Tongue (tissue), 2 donors: ENCODE data around the gene CEP95. TPM values are rescaled to one million over a fixed set of nuclear protein-coding genes. Genes with fewer than 3 reads are reported as not detected.
A peak's percentile ranks its signal among the peaks of the same experiment; 100 is the strongest.

Experiments used
- DNase-seq: peaks from one replicate; pipeline ENCODE4 v3.0.0-alpha.2; 2015
- total RNA-seq: library from RNA; depleted of rRNA; stranded (reverse); fragments of >200 nt; gene quantifications from one replicate; pipeline ENCODE4 v1.2.3, GENCODE V29; 2014

Gene CEP95
- total RNA-seq, 1 donor from 2014 or later: 59.7 TPM

DNA sequence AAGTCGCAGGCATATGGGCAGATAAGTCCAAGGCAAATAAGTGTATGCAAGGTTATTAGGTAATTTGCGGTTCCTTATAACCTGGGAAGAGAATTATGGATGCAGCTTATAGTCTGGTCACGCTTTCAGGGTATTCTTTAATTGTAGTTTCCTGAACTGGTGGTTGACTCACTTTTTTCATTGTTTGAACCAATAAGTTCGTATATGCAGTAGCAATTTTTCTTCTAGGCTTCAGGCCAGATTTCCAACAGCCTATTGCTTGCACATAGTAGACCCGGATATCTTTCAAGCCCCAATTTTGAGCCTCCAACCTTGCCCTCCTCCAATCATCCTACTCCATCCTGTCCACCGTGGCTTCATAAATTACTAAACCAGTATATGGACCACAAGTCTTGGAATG is 12.8 kb downstream of the CEP95 start:
- no peak for DNase-seq

DNA sequence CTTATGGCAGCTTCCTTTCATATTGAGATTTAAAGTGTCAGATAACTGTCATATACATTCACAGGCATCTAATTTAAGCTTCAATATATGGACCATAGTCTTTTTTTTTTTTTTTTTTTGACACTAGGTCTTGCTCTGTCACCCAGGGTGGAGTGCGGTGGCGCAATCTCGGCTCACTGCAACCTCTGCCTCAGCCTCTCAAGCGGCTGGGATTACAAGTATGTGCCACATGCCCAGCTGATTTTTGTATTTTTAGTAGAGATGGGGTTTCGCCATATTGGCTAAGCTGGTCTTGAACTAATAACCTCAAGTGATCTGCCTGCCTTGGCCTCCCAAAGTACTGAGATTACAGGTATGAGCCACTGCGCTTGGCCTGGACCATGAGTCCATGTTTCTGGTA is 13.6 kb downstream of the CEP95 start:
- DNase-seq: no peak

DNA sequence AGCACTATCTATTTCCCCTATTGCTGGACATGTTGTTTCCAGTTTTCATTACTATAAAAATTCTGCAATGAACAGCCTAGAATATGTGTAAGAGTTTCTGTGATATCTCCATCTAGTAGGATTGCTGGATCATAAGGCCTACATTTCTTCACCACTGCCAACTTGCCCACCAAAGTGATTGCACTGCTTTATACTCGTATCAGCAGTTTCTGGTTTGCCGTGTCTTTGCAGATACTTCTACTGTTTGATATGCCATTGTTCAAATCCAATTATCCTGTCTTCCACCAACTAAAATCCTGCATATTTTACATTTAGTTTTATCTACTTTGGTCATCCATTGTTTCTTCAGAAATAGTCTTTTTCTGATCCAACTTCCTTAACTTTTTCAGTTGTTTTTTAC is 21.1 kb downstream of the CEP95 start:
- DNase-seq: no peak

DNA sequence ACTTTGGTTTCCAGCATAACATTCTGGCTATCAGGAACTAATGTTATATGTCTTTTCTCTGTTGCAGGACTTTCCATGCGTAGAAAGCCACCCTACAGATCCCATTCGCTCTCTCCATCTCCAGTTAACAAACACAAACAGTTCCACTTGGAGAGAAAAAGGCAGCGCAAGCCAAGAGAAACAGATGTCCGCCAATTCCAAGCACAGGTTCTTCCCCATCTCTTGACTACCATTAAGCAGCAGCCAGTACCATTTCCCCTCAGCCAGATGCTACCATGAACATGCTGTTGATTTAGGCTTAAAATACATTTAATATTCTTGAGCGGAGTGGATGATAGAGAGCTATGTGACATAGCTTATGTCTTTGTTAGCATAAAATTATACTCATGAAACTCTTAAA is 22.4 kb downstream of the CEP95 start:
- no peak for DNase-seq

DNA sequence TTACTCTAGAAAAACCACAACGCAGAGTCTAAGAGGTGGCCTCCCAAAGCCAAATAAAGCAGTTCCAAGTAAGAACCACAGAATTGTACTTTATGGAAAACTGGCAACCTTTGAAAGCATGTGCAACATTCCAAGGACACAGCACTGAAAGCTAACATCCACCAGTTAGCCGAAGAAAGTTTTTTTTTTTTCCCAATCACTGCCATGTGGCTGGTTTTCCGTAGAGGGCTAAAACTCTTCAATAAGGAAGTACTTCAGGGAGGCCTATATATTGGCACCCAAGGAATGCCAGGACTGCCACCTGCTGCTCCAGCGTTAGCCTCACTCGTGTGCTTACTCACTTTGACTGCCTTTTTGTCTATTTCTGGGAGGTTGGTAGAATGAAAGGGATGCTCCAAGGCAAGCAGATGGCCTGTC is 25.2 kb downstream of the CEP95 start:
- peak; percentile 32 for DNase-seq

DNA sequence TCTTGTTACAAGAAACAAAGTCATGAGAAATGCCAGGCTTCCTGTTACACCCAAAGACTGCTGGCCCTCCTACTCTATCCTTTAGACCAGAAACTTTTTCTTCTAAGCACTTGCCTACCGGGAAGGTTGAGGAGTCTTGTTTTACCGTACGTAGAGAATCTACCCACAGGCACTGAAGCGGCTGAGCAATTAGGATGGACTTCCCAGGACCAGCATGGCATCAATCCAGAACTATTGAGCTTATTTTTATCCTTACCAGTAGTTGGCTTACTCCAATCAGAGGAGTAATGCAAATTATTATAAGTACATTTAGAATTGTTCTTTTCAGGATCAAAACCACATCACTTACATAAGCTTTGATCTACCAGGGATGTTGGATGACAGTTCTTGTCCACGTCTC is 25.6 kb downstream of the CEP95 start:
- DNase-seq: no peak

DNA sequence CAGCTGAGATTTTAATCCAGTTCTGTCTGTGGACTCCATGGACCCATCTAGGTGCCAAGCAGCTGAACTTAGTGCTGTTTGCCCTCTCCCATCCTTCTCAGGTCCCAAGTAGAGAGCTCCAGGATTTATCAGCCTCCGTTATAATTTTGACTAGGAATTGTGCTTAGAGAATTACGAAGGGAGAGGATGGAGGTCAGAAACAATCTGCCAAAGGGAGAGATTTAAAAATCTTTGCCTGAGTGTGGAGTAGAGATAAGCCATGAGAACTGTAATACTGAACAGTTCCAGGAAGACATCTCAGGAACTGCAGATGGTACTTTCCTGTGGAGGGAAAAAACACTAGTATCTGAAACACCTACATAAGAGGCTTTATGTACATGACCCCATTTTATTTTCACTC is 27.0 kb downstream of the CEP95 start:
- no peak for DNase-seq

DNA sequence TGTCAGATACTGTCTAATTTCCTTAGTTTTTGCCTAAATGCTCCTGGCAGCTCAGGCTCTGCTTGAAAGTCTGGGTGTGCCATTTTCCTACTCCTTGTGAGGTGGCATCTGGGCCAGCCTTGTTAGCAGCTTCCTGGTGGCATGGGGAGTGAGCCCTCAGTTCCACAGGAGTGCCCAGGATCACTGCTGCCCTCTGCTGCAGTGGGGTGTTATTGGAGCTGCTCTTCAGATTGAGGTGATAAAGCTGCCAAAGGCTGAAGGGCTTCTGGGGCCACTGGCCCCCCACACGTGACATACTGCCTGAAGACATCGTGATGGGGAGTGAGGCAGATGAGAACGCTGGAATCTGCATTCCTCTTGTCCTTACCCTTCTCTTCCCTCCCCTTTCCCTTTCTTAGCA is 27.4 kb downstream of the CEP95 start:
- no peak for DNase-seq

DNA sequence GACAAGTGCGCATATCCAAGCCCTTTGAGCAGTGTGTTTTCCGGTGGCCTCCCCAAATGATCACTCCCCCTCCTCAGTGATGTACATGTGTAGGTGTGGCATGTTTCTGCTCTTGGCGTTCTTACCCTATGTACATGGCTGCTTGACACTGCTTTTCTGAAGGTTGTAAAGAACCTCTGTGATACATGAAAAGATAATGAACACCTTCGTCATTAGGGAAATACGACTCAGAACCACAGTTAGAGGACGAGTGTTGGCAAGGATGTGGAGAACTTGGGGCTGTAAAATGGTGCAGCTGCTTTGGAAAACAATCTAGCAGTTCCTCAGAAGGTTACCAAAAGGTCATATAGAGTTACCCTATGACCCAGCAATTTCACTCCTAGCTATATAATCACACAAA is 28.6 kb downstream of the CEP95 start:
- DNase-seq: no peak

DNA sequence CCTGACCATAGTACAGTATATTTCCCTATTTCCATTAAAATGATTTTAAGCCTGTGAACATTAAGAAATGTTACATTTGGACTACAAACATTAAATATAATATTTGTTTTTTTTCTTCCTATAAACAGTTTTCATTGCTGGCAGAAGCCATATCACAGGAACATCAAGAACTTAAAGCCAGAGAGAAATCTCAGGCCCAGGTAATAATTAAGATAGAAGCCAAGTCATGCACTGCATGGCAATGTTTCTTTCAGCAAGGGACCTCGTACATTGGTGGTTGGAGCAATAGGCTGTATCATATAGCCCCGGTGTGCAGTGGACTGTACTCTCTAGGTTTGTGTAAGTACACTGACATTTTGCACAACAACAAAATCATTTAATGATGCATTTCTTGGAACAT is 30.1 kb downstream of the CEP95 start:
- DNase-seq: no peak

DNA sequence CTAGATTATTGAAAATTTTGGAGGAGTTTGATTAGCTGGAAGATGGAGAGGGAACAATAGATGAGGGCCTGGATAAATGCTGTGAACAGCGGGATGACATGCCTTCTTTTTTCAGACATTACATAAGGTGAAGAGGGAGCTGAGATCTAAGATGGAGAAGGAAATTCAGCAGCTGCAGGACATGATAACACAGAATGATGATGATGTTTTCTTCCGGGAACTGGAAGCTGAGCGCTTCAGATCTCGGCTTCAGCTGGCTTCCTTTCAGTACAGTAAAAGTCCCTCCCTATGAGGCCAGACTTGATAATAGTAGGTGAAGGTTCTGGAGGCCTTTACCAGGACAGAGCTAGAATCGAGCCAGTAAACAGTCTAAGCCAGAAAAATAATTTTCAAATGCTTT is 30.7 kb downstream of the CEP95 start:
- DNase-seq: no peak

DNA sequence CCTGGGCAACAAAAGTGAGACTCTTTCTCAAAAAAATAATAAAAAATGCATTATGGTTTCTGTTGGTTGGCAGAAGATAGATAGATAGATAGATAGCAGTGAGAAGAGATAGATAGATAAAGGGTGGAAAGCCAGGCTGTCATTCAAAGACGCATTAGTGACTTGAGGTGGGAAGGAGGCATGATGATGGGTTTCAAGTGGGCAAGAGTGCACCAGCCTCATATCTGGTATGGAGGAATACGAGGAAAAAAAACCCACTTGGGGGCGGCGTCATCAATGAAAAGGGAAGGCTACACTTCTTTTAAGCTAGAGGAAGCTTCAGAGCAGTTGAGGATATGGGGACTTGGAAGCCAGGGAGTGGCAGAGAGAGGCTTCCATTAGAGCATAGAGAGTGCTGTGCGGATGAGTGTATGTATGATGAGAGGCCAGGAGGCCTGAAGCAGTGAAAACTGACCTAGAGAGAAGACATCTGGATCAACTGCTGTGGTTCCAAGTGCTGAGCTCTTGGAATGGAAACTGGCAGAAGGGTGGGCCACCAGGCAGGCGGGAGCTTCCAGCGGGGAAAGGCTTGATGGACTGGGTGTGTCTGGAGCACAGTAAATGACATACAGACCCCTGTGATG is 31.8 kb downstream of the CEP95 start:
- DNase-seq: no peak

DNA sequence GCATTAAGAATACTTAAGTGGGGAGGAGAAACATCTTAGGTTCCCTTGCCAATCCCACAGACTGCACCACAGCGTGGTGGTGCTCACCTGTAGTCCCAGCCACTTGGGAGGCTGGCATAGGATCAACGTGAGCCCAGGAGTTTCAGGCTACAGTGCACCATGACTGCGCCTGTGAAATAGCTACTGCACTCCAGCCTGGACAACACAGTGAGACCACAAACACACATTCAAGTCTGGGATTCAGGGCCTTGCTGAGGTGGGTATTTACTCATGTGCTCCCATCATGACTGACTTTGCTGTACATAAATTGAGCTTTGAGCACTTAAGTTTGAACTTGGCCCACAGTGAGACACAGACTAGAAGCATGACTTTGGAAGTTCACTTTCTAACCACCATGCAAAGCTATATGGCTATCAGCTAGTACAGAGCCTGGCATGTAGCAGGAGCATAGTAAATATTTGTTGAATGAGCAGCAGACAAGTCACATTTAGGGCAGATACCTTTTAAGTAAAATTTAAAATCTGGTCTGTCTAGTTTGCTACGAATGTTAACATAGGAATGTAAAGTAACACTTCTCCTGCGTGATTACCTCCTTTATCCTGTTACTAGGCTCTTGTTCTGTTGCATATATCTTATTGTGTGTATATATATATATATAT is 33.5 kb downstream of the CEP95 start:
- no peak for DNase-seq

DNA sequence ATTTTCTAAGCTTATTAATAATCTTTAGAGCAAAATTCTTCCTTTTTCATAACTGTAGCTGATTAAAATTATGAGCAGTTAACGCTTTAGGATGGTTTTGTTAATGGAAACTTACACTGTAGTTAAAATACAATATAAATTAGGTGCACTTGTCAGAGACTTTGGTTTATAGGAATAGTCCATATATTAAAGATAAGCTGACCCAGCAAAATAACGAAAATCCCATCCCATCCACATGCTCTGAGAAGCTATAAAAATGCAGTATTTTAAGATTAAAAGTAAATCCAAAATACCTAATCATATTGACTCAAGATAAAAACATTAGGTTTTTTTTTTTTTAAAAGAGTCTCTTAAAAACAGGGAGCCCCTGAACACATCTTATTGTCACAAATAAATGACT is 38.0 kb downstream of the CEP95 start:
- no peak for DNase-seq

DNA sequence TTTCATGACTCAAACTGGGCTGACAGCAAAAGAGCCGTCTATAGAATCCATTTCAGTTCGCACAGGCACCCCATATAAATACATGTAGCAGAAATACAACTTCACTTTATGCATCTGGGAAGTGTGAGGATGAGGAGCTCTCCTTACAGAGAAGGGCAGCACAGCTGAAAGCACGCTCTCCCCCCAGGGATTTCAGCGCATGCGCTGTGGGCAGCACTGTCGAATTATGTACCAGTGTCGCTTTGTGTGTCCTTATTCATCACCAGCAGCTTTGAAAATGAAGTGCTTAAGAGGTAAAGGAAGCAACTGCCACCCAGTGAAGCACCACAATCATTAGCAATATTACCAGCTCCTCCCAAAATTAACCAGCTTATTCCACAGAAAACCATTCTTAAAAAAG is 39.9 kb downstream of the CEP95 start:
- no peak for DNase-seq

DNA sequence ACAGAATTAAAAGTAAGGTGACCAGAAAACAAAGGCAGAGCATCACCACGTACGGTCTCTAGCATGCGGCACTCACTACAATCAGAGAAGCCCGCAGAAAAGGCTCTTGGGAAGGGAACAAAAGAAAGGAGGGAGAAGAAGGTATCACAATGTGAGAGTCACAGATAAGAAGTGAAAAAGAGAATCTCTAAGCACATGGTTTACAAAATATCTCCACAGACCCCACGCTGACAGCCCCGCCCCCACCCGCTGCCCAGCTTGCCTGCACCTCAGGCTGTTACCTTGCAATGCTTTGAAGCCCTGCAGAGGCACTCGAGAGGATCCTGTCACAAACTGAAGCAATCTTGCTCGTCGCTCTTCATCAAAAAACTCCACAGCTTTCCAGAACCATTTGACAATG is 40.5 kb downstream of the CEP95 start:
- DNase-seq: no peak

DNA sequence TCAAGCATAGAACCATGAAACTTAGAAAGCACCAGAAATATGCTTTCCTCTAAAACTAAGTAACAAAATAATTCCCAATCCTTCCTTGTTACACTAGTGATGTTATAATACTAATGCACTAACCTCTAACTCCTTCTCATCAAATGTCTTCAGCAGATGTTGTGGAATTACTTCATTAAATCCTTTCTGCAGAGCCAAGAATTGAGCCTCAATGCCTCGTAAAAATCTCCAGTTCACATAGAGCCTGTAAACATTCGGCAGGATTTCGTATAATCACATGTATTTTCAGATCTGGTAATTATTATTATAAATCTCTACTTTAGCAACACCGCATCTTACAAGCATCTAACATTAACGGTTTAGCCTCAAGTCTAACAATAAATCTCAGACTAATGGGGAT is 44.7 kb downstream of the CEP95 start:
- DNase-seq: no peak

DNA sequence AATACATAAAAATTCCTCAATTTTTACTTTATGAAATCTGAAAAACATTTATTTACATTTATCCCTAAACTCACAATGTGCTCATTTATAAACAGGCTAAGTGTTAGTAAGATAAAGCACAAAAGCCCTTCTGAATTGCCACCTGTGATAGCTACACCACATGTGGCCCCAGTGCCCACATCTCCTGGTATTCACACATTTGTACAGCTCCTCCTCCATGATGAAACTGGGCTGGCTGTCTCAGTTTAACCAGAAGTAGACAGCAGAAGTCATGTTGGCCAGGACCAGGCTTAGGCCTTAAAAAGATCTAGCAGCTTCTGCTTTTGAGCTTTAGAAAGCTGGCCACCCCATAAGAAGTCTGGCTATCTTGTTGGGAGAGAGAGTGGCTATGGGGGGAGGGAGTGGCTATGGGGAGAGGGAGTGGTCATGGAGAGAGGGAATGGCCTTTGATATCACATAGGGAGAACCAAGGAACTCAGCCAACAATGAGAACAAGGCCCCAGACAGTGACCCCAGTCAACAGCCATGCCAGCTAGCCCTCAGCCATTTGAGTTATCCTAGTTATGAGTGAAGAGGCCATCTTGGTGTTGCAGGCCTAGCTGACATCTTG is 47.4 kb downstream of the CEP95 start:
- no peak for DNase-seq

DNA sequence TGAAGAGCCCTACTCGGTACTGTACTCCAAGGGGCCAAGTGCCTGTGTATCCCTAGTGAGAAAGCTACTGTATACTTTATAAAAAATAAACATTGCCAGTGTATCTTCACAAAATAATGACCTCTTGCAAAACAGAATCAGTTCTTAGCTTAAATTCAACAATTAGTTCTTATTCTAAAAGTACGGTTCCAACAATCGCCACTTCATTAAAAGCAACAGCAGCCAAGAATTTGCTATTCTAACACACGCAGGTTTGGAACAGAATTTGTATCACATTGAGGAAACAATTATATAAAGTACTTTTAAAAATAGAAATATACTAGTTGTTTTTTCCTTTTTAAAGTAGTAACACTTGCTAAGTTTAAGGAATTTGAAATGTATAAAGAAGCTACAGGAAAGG is 48.5 kb downstream of the CEP95 start:
- DNase-seq: no peak

DNA sequence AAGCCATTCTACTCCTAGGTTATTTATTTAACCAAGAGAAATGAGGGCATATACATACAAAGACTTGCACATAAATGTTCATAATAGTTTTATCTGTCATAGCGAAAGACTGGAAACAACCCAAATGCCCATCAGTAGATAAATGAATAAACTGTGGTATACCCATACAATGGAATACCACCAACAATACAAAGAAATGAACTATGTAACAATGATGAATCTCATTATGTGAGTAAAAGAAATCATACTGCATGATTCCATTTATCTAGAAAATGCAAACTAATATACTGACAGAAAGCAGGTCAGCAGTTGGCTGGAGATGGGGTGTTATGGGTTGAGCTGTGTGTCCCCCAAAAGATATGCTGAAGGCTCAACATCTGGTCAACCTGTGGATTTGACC is 57.3 kb downstream of the CEP95 start:
- no peak for DNase-seq

DNA sequence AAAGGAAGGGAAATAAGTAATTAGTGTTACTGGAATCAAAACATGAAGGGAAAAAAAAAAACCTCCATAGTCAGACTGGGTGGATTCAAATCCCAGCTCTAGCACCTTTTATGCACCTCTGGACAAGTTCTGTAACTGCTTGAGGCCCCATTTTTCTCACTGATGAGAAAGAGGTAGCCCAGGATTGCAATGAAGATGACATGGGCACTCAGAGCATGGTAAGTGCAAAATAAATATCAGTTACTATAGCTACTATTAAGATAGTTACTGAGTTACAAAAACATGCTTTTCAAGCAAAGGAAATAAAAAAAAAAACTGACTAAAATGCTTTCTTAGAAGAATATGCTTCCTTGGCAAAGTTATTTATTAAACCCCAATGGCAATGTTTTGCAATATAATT is 58.8 kb downstream of the CEP95 start:
- DNase-seq: no peak

DNA sequence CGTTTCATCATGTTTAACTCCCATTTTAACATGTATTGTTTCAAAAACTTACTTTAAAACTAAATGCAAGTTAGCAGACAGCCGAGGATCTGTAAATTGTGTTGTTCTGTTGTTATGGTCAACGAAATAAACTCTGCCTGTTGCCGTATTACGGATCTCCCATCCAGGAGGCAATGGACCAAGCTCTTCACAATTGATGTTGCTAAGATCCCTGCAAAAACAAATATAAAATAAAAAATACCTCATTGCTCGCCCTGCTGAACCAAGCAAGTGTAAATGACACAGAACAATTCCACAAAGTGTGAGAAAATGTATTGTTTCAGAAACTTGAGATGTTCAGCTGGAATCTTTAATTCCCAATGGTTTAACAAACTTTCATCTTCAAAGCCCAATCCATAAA is 65.0 kb downstream of the CEP95 start:
- DNase-seq: peak; percentile 52

DNA sequence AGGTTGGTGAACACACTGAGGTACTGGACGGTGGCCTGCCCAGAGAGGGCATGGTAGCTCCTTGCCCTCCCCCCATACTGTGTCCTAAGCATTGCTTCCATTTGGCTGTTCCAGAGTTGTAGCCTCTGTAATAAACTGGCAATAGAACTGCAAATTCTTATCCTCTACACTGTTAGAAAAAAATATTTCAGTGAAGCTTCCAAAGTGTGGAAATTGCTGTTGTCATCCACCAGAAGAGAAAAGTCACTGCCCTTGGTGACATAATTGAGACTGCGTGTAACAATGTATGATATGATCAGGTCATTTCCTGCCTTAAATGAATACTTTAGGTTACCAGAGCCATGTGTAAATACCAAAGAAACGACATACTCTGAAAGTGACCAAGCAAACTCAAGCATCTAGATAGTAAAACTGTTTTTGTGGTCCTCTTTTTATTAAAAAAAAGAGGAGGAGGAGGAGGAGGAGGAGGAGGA is 65.9 kb downstream of the CEP95 start:
- peak; percentile 20 for DNase-seq

DNA sequence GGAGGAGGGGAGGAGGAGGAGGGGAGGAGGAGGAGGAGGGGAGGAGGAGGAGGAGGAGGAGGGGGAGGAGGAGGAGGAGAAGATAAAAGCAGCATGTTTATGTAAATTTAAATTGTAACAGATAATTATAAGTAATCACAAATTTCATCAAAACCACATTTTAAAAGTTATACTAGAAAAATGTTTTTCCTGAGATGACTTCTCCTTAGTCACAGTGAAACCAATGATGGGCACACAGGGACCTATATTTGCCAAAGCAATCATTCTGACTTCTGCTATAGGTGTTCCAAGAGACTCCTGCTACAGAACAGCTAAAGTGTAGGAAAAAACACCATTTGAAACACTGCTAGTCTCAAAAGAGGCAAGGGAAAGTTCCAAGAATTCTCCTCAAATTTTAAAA is 66.4 kb downstream of the CEP95 start:
- no peak for DNase-seq
